ENCODE measurements around the gene MSX2. TPM values are rescaled to one million over a fixed set of nuclear protein-coding genes. Genes with fewer than 3 reads are reported as not detected.

MSX2 gene
- total RNA-seq, 1 experiment from 2014 or later, result 40.2 TPM

DNA sequence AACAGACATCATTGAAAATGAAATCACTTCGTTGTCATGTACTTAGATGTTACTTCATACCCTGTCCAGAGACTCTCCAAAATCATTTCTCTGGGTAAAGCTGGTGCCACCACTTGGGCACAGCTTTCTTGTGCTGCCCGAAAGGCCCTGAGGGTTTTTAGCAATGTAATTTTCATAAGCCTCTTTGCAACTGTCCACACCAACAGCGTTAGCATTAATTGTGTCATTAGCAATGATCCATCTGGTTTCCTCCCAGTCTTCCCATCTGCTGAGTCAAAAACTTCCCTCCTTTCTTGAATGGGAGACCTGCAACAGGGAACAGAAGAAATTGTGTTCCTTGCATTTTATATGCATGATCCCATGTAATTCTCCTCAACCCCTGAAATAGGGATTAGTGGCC lies 8.6 kb upstream of the MSX2 start:
- DNase-seq (ENCODE audit: low spot score), result no peak
- in situ Hi-C loops (cut with HindIII; ENCODE audit: low sequenced_read_pairs), result no loop called here

DNA sequence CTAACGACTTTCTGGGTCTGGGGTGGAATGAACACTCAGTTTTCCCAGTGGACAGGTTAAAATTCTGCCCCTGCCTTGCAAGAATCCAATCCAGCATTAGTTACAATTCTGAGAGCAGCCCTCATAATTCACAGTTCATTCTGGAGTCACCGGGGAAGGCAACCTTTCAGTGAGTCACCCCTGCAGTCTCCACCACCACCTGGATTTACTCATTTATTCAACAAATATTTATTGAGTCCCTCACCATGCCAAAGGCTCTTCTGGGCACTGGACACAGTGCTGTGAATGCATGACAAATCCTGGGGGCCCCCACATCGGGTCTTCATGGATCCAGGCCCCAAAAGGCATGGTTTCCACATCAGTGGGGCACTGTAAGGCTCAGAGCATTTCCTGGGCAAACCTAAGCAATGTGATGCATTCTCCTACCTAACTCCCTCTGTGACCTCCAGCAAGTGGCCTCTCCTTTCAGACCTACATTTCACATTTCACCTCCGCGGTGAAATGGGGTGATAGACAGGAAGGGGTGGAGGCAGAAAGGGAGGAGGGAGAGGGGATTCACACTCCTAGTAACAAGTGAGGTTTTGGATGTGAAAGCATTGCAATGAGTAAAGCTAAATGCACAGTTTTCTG lies 6.4 kb upstream of the MSX2 start:
- no peak for DNase-seq (ENCODE audit: low spot score)
- in situ Hi-C loops (cut with HindIII; ENCODE audit: low sequenced_read_pairs), result no loop called here

DNA sequence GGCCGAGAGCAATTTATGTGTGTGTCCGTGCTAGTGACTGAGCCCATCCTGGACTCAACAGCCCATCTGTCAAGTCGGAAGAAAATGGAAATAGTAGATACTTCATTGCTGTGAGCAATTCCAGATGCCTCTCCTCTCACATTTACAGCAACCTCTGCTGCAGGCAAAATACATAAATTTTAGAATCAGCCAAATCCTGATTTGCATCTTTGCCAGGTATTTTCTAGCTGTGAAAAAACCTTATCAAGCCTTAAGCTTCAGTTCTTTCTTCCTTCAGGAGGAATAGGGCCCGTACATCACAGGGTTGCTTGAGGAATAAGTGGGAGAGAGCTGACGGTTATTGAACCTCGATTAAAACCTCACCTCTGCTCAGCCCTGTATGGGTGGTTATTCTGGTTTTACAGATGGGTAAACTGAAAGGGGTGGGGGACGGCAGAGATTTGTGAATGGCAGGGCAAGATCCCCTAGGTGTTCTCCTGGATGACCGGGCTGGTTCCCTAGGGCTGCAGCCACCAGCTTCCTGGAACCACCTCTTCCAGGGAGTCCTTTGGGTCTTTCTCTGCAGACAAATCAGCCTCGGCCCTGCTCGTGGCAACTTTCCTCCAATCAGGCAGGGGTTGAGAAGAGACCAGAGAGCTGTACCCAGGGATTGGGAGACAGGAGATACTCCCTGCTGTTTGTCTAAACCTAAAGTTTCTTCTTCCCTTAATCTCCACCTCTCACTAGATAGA lies 5.3 kb upstream of the MSX2 start:
- DNase-seq (ENCODE audit: low spot score), result no peak
- in situ Hi-C loops (cut with HindIII; ENCODE audit: low sequenced_read_pairs), result no loop called here

DNA sequence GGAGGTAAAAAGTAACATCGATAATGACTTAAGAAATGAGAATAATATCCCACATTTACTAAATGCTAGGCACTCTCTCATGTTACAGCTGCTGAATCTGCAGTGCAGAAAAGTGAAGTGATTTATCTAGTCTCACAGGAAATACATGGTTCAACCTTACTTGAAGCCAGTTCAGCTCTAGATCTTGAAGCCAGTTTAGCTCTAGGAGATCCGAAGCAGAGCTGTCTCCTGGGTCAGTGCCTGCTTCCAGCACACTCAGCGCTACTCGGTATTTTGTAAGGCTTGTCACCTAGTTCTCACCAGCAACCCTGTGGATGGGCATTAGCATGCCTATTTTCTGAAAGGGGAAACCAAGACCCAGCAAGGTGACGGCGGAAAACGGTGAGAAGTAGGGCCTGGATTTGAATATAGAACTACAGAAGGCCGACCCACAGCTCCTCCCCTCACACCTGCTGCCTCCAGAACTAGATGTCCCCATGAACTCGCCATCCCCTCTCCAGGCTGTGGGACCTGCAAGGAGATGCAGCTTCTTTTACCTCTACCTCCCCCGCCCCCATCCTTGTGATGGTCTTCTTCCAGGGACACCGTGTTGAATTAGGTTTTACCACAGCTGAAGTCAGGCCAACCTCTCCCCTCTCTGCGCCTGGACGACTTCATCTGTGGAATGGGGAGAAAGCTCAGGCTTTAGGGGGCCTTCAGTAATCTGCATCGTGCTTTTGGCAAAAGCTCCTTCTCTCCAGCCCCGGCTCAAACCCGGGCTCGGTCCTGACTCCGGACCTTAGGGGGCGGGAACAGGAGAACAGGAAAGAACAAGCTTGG lies 4.4 kb upstream of the MSX2 start:
- in situ Hi-C loops (cut with HindIII; ENCODE audit: low sequenced_read_pairs), result no loop called here
- no peak for DNase-seq (ENCODE audit: low spot score)

- in situ Hi-C loops (cut with HindIII; ENCODE audit: low sequenced_read_pairs), result no loop called here
- DNase-seq (ENCODE audit: low spot score), result no peak
These were observed 3.5 kb upstream of the MSX2 start for GRCh38 chr5:174720612-174721529.

DNA sequence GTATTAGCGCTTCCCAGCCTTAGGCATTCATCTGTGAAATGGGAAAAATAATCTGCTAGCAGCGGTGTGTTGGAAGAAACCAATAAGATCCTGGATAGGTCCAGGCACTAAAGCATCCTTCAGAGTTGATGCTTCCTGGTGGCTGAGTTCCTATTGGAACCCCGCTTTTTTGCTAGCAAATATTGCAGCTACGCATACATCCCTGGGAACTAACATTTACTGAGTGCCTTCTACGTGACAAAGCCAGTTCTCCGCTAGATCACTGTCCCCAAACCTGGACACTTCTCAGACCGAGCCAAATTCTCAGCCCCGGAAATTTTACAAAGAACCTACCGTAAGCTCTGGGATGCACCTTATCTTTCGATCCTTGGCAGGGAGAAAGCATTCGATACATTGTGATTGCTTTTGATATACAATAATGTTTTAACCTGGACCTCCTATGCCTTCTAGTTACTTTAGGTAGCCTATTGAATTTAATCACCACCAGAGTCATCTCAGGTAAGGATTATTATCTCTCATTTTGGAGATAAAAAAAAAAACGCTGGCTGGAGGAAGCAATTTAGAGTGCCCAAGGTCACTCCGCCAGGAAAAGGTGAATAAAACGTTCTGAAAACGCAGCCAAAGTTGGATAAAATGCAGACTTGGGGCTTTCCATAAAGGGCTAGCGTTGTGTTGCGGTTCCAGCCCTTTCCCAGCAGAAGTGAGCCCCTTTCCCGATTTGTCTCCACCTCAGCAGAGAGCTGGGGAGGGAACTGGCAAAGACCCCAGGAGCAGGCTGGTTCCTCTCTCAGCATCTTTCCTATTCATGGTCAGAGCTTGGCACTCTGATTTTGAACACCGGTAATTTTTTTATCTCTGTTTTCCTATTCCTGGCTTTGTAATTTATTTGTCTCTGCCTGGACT lies 2.6 kb upstream of the MSX2 start:
- in situ Hi-C loops (cut with HindIII; ENCODE audit: low sequenced_read_pairs), result no loop called here
- DNase-seq (ENCODE audit: low spot score), result no peak

GRCh38 chr5:174722500-174722899 lies 1.9 kb upstream of the MSX2 start:
- DNase-seq (ENCODE audit: low spot score), result no peak
- in situ Hi-C loops (cut with HindIII; ENCODE audit: low sequenced_read_pairs), result no loop called here

DNA sequence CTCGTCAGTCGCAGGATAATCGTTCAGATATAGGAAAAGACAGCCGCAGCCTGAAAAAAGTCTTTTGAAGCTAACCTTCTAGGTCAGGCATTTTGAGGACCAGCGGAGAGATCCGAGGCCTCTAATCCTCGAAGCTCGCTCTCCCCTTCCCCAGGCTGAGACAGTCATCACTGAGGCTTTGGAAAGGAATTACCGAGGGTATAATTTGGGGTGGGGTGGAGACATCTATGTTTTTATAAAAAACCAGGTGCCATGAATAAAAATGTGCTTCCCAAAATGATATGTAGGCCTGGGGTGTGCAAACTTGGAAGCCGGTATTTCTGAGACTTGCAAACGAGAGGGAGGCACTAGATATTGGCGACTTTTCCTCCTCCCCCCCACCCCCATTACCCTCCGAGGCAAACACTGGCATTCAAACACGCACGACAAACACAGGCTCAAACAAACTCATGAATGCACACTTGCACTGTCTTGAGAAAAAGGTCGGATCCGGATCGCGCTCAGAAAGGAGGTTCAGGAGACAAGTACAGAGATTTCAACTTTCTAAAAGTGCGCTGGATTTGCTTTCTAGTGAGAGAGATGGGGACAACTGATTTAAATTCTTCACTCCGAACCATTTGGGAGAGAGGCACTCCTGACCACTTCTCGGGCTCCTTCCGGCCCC lies 935 bp upstream of the MSX2 start:
- in situ Hi-C loops (cut with HindIII; ENCODE audit: low sequenced_read_pairs), result no loop called here
- DNase-seq (ENCODE audit: low spot score), result no peak

- in situ Hi-C loops (cut with HindIII; ENCODE audit: low sequenced_read_pairs), result no loop called here
- peak; percentile 35 for DNase-seq (ENCODE audit: low spot score)
These were observed 351 bp upstream of the MSX2 start for GRCh38 chr5:174723979-174724483.

GRCh38 chr5:174725261-174725990 lies 1.0 kb downstream of the MSX2 start:
- in situ Hi-C loops (cut with HindIII; ENCODE audit: low sequenced_read_pairs), result no loop called here
- DNase-seq (ENCODE audit: low spot score), result no peak

DNA sequence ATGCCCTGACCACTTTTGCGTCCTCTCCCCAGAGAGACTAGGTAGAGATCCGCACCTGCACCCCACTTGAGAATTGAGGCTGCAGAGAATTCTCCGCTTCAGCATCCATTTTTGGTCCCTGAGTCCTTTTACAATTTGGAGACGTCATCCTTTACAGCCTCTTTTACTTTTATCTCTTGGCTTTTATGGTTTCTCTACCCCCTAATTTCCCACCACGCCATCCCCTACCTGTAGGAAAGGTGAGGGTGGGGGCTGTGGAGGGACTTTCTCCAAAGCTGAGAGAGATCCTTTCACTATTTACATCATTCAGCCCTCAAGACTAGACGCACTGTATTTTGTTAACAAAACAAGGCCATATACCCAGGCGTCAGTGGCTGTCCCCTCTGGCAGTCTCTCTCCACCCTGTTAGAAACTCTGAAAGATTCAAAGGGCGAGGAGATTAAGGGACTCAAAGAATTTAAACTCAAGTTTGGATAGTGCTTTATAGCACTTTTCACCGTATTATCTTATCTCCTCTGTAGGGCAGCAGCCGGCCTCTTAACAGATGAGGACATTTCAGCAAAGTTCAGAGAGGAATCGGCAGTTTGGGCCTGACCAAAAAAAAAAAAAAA lies 1.7 kb downstream of the MSX2 start:
- in situ Hi-C loops (cut with HindIII; ENCODE audit: low sequenced_read_pairs), result no loop called here
- no peak for DNase-seq (ENCODE audit: low spot score)

- no peak for DNase-seq (ENCODE audit: low spot score)
- in situ Hi-C loops (cut with HindIII; ENCODE audit: low sequenced_read_pairs), result no loop called here
These were observed 2.8 kb downstream of the MSX2 start for GRCh38 chr5:174726916-174727793.

DNA sequence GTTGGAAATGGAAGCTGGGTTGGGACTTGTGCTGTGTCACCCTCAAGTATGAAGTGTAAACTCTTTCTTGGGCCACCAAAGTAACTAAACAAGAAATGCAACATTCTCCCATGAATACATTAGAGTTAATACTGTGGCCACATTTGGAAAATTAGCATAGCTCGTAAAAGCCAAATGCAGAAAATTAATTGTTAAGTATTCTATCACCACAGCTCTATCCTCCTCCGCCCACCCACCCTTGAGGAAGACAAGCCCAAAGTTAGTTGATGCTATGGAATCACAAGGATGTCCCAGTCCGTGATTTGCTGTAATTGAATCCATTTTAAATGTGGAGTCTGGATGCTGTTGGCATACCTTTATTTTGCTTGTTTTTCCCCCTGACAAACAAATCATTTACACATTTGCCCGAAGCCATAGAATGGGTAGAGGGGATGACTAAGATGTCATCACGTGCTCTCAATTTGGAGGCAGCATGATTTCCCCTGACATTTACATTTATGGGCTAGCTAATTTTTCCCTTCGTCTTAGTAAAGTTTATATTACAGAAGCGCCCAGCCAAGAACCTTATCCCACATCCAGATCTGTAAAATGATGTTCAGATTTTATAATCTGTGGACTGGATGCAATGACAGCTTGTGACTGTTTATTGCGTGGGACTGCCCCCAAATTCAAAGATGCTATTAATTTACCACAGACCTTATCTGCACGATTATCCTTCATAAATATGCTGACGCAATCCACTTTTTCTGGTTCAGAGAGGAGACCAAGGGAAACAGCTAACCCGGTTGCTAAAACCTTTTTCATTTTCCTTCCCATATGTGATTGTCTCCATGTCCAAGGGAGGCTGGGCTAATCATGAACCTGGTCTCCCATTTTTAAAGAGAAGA lies 3.7 kb downstream of the MSX2 start:
- in situ Hi-C loops (cut with HindIII; ENCODE audit: low sequenced_read_pairs), result no loop called here
- no peak for DNase-seq (ENCODE audit: low spot score)

DNA sequence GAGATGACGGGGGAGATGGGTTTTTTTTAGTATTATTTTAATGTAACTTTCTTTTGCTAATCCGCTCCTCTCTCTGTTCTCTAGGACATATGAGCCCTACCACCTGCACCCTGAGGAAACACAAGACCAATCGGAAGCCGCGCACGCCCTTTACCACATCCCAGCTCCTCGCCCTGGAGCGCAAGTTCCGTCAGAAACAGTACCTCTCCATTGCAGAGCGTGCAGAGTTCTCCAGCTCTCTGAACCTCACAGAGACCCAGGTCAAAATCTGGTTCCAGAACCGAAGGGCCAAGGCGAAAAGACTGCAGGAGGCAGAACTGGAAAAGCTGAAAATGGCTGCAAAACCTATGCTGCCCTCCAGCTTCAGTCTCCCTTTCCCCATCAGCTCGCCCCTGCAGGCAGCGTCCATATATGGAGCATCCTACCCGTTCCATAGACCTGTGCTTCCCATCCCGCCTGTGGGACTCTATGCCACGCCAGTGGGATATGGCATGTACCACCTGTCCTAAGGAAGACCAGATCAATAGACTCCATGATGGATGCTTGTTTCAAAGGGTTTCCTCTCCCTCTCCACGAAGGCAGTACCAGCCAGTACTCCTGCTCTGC lies 4.8 kb downstream of the MSX2 start:
- no peak for DNase-seq (ENCODE audit: low spot score)
- in situ Hi-C loops (cut with HindIII; ENCODE audit: low sequenced_read_pairs), result no loop called here

Measured in G401 (cell line).